ENCODE data around the gene ZIK1.

Gene ZIK1

DNA sequence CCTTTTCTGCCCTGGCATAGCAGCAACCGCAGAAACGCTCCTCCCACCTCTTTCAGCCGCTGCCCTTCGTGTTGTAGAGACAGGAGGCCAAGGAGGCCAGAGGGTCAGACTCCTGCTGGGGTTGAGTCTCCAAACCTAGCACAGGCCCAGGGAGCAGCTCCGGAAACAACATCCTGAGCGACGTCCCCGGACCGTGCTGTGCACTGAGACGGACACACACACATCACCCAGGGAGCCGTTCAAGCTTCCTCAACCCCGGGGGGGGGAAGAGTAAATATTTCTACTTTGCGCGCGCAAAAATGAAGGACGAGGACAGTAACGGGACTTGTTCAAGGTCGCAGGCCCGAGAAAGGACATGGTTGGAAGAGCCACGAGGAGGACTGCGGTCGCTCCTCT lies 24.9 kb upstream of the ZIK1 start:
- no peak for TF ChIP-seq CTCF (IDR thresholded peaks at IDR 0.05; ENCODE audit: low read length)
- TF ChIP-seq EZH2 (IDR thresholded peaks at IDR 0.05; ENCODE audit: borderline replicate concordance, low read length), result no peak
- Histone ChIP-seq H3K9ac (ENCODE audit: low read length) (peak overlapping the region; percentile 65), H3K79me2 (ENCODE audit: insufficient read depth, low read length) (no peaks in the 10 kb centered on the region), H3K9me2 (ENCODE audit: low read depth, low read length) (no peaks in the 10 kb centered on the region), H3K27ac (ENCODE audit: low read depth, low read length, poor library complexity, severe bottlenecking) (no peak overlapping the region), H4K20me1 (ENCODE audit: insufficient read depth, low read length) (no peaks in the 10 kb centered on the region), H3K27me3 (ENCODE audit: insufficient read depth, low read length) (no peaks in the 10 kb centered on the region), H3F3A (ENCODE audit: insufficient read depth, low read length) (no peaks in the 10 kb centered on the region), H3K4me2 (ENCODE audit: low read length) (peak overlapping the region; percentile 63), H3K4me1 (ENCODE audit: insufficient read depth, low read length, severe bottlenecking) (peaks cover 13% of the 10 kb centered on the region), H2AFZ (ENCODE audit: low read length) (no peak overlapping the region), H3K36me3 (ENCODE audit: insufficient read depth, low read length) (peaks cover 26% of the 10 kb centered on the region), H3K9me3 (ENCODE audit: low read length) (peaks cover 21% of the 10 kb centered on the region), H3K4me3 (ENCODE audit: low read depth, low read length, poor library complexity, severe bottlenecking) (peak overlapping the region; percentile 75)

DNA sequence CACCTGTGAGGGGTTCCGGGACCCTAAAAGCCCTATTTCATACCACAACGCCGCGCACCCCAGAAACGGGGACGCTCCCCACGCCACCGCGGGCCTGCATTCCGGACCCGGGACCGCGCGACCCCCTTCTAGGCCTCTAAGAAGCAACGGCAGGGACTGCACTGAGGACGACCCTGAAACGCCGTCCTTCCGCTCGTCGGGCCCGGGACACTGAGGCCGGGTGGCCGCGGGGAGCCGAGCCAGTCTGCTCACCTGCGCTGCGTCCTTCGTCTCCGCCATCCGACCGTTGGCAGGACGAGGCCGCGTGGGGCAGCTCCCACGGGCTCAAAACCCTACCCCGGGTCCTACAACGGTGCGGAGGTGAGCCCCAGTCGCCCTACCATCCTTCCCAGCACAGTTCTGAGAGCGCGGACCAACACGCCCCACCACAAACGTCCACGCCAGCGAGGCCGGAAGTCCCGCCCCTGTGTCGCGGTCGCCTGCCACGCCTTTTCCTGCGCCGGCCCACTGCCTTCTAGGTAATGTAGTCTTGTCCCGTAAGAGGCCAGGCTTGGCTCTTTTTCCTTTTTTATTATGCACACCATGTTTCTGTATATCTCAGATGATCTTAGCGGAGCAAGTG lies 24.4 kb upstream of the ZIK1 start, which contains the start of gene ZNF550:
Gene ZNF550, minus strand, starts transcription at position 460 of the 622 bp plus-strand sequence. Its CDS starts 181 bp downstream, at position 279.
- H3K27me3 ChIP-seq (ENCODE audit: insufficient read depth, low read length), result no peaks in the 10 kb centered on the region
- H3F3A ChIP-seq (ENCODE audit: insufficient read depth, low read length), result no peaks in the 10 kb centered on the region
- H4K20me1 ChIP-seq (ENCODE audit: insufficient read depth, low read length), result no peaks in the 10 kb centered on the region
- H3K9ac ChIP-seq (ENCODE audit: low read length), result peak within 1 kb of the TSS; percentile 65
- peak within 1 kb of the TSS; percentile 75 for H3K4me3 ChIP-seq (ENCODE audit: low read depth, low read length, poor library complexity, severe bottlenecking)
- peaks cover 21% of the 10 kb centered on the region for H3K9me3 ChIP-seq (ENCODE audit: low read length)
- H3K9me2 ChIP-seq (ENCODE audit: low read depth, low read length), result no peaks in the 10 kb centered on the region
- peak within 1 kb of the TSS; percentile 63 for H3K4me2 ChIP-seq (ENCODE audit: low read length)
- TF ChIP-seq EZH2 (IDR thresholded peaks at IDR 0.05; ENCODE audit: borderline replicate concordance, low read length) (no peak), CTCF (IDR thresholded peaks at IDR 0.05; ENCODE audit: low read length) (no peak)
- H3K4me1 ChIP-seq (ENCODE audit: insufficient read depth, low read length, severe bottlenecking), result peaks cover 13% of the 10 kb centered on the region
- H3K79me2 ChIP-seq (ENCODE audit: insufficient read depth, low read length), result no peaks in the 10 kb centered on the region
- H3K36me3 ChIP-seq (ENCODE audit: insufficient read depth, low read length), result peaks cover 21% of the 10 kb centered on the region
- H3K27ac ChIP-seq (ENCODE audit: low read depth, low read length, poor library complexity, severe bottlenecking), result no peak within 1 kb of the TSS
- H2AFZ ChIP-seq (ENCODE audit: low read length), result no peak within 1 kb of the TSS; the same call in 1 of the 2 replicates

DNA sequence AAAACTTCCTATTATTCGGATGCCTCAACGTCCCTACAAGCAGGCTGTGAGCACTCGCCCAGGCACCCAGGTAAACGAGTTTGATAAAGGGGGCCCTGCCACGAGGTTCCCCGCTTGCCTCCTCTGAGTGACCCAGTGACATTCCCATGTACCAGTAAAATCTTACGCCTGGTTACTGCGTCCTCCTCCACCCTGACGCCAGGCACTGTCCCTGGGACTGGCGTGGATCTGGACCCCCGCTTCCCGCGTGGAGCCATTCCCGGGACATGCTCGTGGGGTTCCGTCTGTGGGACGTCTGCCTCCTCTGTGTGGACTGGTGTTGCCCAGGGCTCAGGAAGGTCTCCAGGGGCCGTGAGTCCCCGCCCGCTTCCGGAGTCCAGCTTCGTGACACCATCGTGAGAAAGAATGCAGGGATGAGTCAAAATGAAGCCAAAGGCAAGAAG lies 23.9 kb upstream of the ZIK1 start:
- H3K36me3 ChIP-seq (ENCODE audit: insufficient read depth, low read length), result peaks cover 15% of the 10 kb centered on the region
- H3K9ac ChIP-seq (ENCODE audit: low read length), result no peak overlapping the region
- no peaks in the 10 kb centered on the region for H3K27me3 ChIP-seq (ENCODE audit: insufficient read depth, low read length)
- H3K4me1 ChIP-seq (ENCODE audit: insufficient read depth, low read length, severe bottlenecking), result peaks cover 13% of the 10 kb centered on the region
- no peaks in the 10 kb centered on the region for H3F3A ChIP-seq (ENCODE audit: insufficient read depth, low read length)
- H3K4me3 ChIP-seq (ENCODE audit: low read depth, low read length, poor library complexity, severe bottlenecking), result peak overlapping the region; percentile 75
- no peak overlapping the region for H3K27ac ChIP-seq (ENCODE audit: low read depth, low read length, poor library complexity, severe bottlenecking)
- no peak overlapping the region; the same call in 1 of the 2 replicates for H2AFZ ChIP-seq (ENCODE audit: low read length)
- H3K4me2 ChIP-seq (ENCODE audit: low read length), result peak overlapping the region; percentile 63
- no peak for TF ChIP-seq CTCF (IDR thresholded peaks at IDR 0.05; ENCODE audit: low read length)
- no peak for TF ChIP-seq EZH2 (IDR thresholded peaks at IDR 0.05; ENCODE audit: borderline replicate concordance, low read length)
- no peaks in the 10 kb centered on the region for H3K9me2 ChIP-seq (ENCODE audit: low read depth, low read length)
- no peaks in the 10 kb centered on the region for H3K79me2 ChIP-seq (ENCODE audit: insufficient read depth, low read length)
- peaks cover 20% of the 10 kb centered on the region for H3K9me3 ChIP-seq (ENCODE audit: low read length)
- H4K20me1 ChIP-seq (ENCODE audit: insufficient read depth, low read length), result no peaks in the 10 kb centered on the region

Data from OCI-LY1 (cell line).